Fibroblast of lung (primary cell): ENCODE results near the gene CHRNA5. TPM values are rescaled to one million over a fixed set of nuclear protein-coding genes. Genes with fewer than 3 reads are reported as not detected.

ENCODE experiments used
- DNase-seq, 2 donors: peaks; one replicate each; pipeline versions ENCODE4 v3.0.0 to v3.0.0-alpha.2; 2010; ENCODE audit warnings: low read depth in 2 of 2
- H2AFZ ChIP-seq: 2 replicates; pipeline ENCODE4 v1.5.1; 2012; ENCODE audit warnings: low read length, control low read depth, inconsistent platforms
- H3K27ac ChIP-seq: 2 replicates; pipeline ENCODE4 v1.5.1; 2011; ENCODE audit warnings: low read length, control low read depth; ENCODE audit not compliant: insufficient read depth
- H3K27me3 ChIP-seq: 2 replicates; pipeline ENCODE4 v1.5.1; 2011; ENCODE audit warnings: mild to moderate bottlenecking, low read length; ENCODE audit not compliant: control insufficient read depth, insufficient read depth
- H3K36me3 ChIP-seq: 2 replicates; pipeline ENCODE4 v1.5.1; 2011; ENCODE audit warnings: low read length; ENCODE audit not compliant: control insufficient read depth, insufficient read depth
- H3K4me1 ChIP-seq: 2 replicates; pipeline ENCODE4 v1.5.1; 2011; ENCODE audit warnings: low read length; ENCODE audit not compliant: control insufficient read depth, insufficient read depth; ENCODE audit errors: extremely low read depth
- H3K4me2 ChIP-seq: 2 replicates; pipeline ENCODE4 v1.5.1; 2011; ENCODE audit warnings: low read length, control low read depth; ENCODE audit not compliant: insufficient read depth; ENCODE audit errors: extremely low read depth
- H3K4me3 ChIP-seq, 4 experiments: fragments of 200-600 bp in 1 of 4; sonication (generic) in 1 of 4; replicated peaks in 1 of 4; 2 replicates each; pipeline ENCODE4 v1.5.1; 2011 to 2016; ENCODE audit warnings: low read length in 4 of 4, low read depth in 3 of 4, mild to moderate bottlenecking in 3 of 4, control low read depth in 2 of 4, inconsistent platforms in 1 of 4, mixed read lengths in 1 of 4; ENCODE audit not compliant: insufficient read depth in 1 of 4; ENCODE audit errors: control extremely low read depth in 1 of 4
- H3K79me2 ChIP-seq: 2 replicates; pipeline ENCODE4 v1.5.1; 2012; ENCODE audit warnings: mild to moderate bottlenecking, low read length, inconsistent platforms; ENCODE audit not compliant: control insufficient read depth, insufficient read depth
- H3K9ac ChIP-seq: 2 replicates; pipeline ENCODE4 v1.5.1; 2011; ENCODE audit warnings: mild to moderate bottlenecking, low read length, control low read depth; ENCODE audit not compliant: insufficient read depth
- H3K9me3 ChIP-seq: 2 replicates; pipeline ENCODE4 v1.5.1; 2012; ENCODE audit warnings: low read depth, low read length; ENCODE audit not compliant: control insufficient read depth, insufficient read depth
- H4K20me1 ChIP-seq: 2 replicates; pipeline ENCODE4 v1.5.1; 2011; ENCODE audit warnings: low read length; ENCODE audit not compliant: control insufficient read depth, insufficient read depth; ENCODE audit errors: extremely low read depth
- CTCF ChIP-seq, 2 donors: IDR thresholded peaks in 1 of 2; conservative IDR thresholded peaks in 1 of 2; 1 replicate in 1 of 2; 2 replicates in 1 of 2; pipeline ENCODE4 v1.5.1; 2011 to 2012; ENCODE audit warnings: low read length in 2 of 2, control low read depth in 1 of 2, inconsistent platforms in 1 of 2, low read depth in 1 of 2, mild to moderate bottlenecking in 1 of 2
- EZH2 ChIP-seq: IDR thresholded peaks from 2 replicates; pipeline ENCODE4 v1.5.1; 2012; ENCODE audit warnings: low read length, control low read depth, mild to moderate bottlenecking; ENCODE audit errors: missing control alignments
- polyA plus RNA-seq, 2 donors: library from polyadenylated mRNA; depleted of rRNA in 1 of 2; stranded (reverse) in 1 of 2; unstranded in 1 of 2; fragments of >200 nt; gene quantifications; 2 replicates each; pipeline ENCODE4 v1.2.1, GENCODE V29; 2011 to 2012; ENCODE audit warnings: missing spikeins in 1 of 2
- total RNA-seq: library from RNA; depleted of rRNA; stranded (reverse); fragments of >200 nt; gene quantifications from 2 replicates; pipeline ENCODE4 v1.2.1, GENCODE V29; 2014

CHRNA5 gene
- total and polyA plus RNA-seq, 2 donors (not counting 1 experiment from before 2014, with no cell fraction given) = 0.17 to 1.2 TPM

- H3K27ac ChIP-seq = no peak overlapping the region
- no peaks in the 10 kb centered on the region for H3K4me1 ChIP-seq
- H3K4me3 ChIP-seq = no peak overlapping the region
- peaks cover 30% of the 10 kb centered on the region for H3K27me3 ChIP-seq
- H2AFZ ChIP-seq = no peak overlapping the region
- H3K9me3 ChIP-seq = no peaks in the 10 kb centered on the region
- no peak overlapping the region for H3K9ac ChIP-seq
- no peaks in the 10 kb centered on the region for H3K79me2 ChIP-seq
- H3K36me3 ChIP-seq = no peaks in the 10 kb centered on the region
- no peaks in the 10 kb centered on the region for H4K20me1 ChIP-seq
- TF ChIP-seq CTCF (conservative IDR thresholded peaks at IDR 0.05 in 1 of 2, IDR thresholded peaks at IDR 0.05 in 1 of 2; ENCODE audit: low read depth in 1 of 2, low read length in 2 of 2) (no peak), EZH2 (no peak)
- no peak overlapping the region for H3K4me2 ChIP-seq
- no peak for DNase-seq
These were observed 52.2 kb downstream of the CHRNA5 start for GRCh38 chr15:78617516-78617915.

GRCh38 chr15:78618064-78618463 is 52.7 kb downstream of the CHRNA5 start:
- H2AFZ ChIP-seq = no peak overlapping the region
- H3K4me3 ChIP-seq = no peak overlapping the region
- H3K27me3 ChIP-seq = peaks cover 30% of the 10 kb centered on the region
- no peaks in the 10 kb centered on the region for H3K4me1 ChIP-seq
- H3K79me2 ChIP-seq = no peaks in the 10 kb centered on the region
- no peak overlapping the region for H3K4me2 ChIP-seq
- no peaks in the 10 kb centered on the region for H3K9me3 ChIP-seq
- no peak for DNase-seq
- no peak for TF ChIP-seq EZH2
- no peak for TF ChIP-seq CTCF (conservative IDR thresholded peaks at IDR 0.05 in 1 of 2, IDR thresholded peaks at IDR 0.05 in 1 of 2; ENCODE audit: low read depth in 1 of 2, low read length in 2 of 2)
- H3K36me3 ChIP-seq = no peaks in the 10 kb centered on the region
- H4K20me1 ChIP-seq = no peaks in the 10 kb centered on the region
- H3K27ac ChIP-seq = no peak overlapping the region
- no peak overlapping the region for H3K9ac ChIP-seq

GRCh38 chr15:78618490-78618934 is 53.2 kb downstream of the CHRNA5 start:
- no peak overlapping the region for H3K4me2 ChIP-seq
- peak; percentile 64 to 86 for DNase-seq
- TF ChIP-seq CTCF (conservative IDR thresholded peaks at IDR 0.05 in 1 of 2, IDR thresholded peaks at IDR 0.05 in 1 of 2; ENCODE audit: low read depth in 1 of 2, low read length in 2 of 2) (peak; percentile 71 to 77), EZH2 (no peak)
- H3K4me1 ChIP-seq = no peaks in the 10 kb centered on the region
- H3K4me3 ChIP-seq = no peak overlapping the region
- H3K27ac ChIP-seq = no peak overlapping the region
- no peaks in the 10 kb centered on the region for H4K20me1 ChIP-seq
- H3K9ac ChIP-seq = no peak overlapping the region
- H3K79me2 ChIP-seq = no peaks in the 10 kb centered on the region
- no peak overlapping the region for H2AFZ ChIP-seq
- H3K9me3 ChIP-seq = no peaks in the 10 kb centered on the region
- peaks cover 30% of the 10 kb centered on the region for H3K27me3 ChIP-seq
- H3K36me3 ChIP-seq = no peaks in the 10 kb centered on the region
